Lung microvascular endothelial cell (primary cell): ENCODE data around the gene NOL12. TPM values are rescaled to one million over a fixed set of nuclear protein-coding genes. Genes with fewer than 3 reads are reported as not detected.
"Not testable (repeated sequence)": the region's sequence is repeated elsewhere in the genome, so short reads cannot be mapped to it uniquely, and the experiment has no call there.

Source experiments
- DNase-seq, 2 donors: peaks; one replicate each; pipeline versions ENCODE4 v3.0.0 to v3.0.0-alpha.2; 2010; ENCODE audit warnings: low read depth in 2 of 2
- total RNA-seq: library from RNA; depleted of rRNA; stranded (reverse); fragments of >200 nt; gene quantifications from 2 replicates; pipeline ENCODE4 v1.2.1, GENCODE V29; 2014

The NOL12 gene
- total RNA-seq, 1 donor from 2014 or later, result 18.1 TPM

DNA sequence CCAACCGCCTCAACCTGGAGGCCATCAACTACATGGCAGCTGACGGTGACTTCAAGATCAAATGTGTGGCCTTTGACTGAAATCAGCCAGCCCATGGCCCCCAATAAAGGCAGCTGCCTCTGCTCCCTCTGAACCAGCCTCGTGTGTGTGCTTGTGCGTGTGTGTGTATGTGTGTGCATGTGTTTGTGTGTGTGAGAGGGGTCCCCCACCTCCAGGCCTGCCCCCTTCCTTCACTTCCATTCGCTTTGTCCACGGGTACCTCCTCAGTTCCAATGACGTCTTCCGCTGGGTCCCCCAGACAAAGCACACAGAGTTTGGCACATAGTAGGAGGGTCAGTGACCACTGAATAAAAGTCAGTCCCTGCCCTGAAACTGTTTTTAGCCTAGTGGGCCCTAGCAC lies 6.5 kb upstream of the NOL12 start:
- no peak for DNase-seq

DNA sequence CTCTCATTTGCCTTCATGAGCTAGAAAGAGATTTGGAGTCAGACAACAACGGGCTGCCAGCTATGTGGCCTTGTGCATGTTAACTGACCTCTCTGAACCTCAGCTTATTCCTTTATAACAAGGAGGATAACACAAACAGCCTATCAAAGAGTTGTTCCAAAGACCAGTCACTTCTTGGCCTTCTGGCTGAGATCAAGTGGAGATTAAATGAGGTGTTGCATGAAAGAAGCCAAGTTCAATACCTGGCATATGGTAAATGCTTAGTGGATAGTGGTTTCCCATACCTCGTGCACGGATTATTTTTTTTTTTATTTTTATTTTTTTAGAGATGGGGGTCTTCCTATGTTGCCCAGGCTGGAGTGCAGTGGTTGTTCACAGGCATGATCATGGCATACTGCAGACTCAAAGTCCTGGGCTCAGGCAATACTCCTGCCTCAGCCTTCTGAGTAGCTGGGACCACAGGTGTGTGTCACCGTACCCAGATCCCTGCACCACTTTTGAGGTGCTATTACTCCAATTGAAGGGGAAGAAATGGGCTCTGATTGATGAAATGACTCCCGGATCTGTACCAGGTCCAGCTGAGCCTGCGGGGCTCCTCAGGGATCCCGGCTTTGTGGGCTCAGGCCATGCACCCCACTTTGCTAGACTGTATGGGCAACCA lies 5.8 kb upstream of the NOL12 start:
- no peak for DNase-seq

DNA sequence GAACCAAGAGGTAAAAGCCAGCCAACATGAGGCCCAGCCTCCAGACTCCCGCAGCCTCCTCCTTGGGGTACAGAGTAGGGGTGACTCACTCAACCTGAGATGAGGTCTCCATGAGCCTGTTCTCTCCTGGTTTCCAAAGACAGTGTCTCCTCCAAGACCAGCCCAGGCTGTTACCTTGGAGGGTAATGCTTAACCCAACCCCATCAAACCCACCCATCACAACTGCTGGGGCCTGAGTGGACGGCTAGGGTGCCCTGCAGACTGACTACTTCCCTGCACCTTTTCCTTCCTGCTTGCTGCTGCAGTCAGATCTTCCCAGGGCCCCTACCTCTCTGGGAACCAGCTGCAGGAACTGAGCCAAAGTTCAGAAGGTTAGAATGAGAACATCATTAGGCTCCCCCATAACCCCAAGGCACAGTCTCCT lies 5.1 kb upstream of the NOL12 start:
- DNase-seq, result peak in 1 of 2 donors; percentile 23

DNA sequence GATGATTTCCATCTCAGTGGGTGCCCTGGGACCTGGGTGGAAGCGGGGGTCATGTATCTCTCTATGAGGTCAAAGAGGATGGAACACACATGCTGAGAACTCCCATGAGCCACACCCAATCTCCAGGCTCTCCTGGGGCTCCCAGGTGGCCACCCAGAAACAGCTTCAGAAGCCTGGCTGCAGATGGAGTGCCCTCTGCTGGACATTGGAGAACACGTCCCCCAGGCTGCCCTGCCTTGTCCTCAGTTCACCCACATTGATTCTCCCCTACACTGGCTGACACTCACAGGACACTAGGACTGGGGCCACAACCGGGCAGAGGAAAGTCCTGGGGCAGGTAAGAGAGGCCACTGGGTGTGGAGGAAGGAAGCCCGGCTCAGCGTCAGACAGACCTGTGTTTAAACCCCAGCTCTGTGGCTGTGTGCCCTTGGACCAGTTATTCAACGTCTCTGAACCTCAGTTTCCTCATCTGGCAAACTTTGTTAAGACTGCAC lies 4.5 kb upstream of the NOL12 start:
- DNase-seq, result peak; percentile 82

DNA sequence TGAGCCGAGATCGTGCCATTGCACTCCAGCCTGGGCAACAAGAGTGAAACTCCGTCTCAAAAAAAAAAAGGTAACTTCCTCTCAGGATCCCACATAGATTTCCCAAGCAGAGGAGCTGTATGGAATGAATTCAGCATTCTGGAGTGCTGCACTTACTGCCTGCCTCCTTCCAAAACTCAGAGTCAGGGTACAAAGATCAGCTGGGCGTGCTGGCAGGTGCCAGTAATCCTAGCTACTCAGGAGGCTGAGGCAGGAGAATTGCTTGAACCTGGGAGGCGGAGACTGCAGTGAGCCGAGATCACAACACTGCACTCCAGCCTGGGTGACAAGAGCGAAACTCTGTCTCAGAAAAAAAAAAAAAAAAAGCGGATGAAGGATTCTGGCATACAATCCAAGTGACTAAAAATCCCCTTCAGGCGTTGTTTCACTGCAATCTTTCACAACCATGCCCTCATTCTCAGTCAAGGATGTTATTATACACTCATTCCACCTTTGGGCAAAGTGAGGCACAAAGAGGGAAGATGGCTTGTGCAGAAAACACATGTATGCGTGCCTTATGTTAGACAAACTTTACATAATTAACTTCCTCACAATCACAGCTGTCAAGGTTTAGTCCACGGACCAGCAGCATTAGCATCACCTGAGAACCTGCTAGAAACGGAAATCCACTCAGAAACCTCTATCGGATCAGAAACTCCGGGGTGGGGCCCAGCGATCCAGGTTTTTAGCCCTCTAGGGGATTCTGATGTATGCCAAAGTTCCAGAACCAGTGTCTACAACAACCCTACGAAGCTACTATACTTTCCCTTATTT lies 1.1 kb upstream of the NOL12 start:
- no peak for DNase-seq

DNA sequence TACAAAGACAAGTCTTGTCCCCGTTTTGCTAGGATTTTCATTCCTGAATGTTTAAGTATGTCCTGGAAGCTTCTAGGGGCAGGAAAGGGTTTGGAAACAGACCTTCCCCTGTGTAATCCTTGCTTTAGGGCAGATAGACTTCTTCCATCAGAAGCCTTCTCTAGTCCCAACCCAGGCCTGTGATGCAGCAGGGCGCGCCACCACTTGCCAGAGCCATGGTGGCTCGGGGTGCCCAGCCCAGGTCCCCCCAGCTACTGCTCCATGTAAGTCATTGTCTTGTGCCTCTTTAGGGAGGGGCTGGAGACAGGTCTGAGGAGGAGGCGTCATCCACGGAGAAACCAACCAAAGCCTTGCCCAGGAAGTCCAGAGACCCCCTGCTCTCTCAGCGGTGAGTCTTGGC lies 4.3 kb downstream of the NOL12 start:
- no peak for DNase-seq

DNA sequence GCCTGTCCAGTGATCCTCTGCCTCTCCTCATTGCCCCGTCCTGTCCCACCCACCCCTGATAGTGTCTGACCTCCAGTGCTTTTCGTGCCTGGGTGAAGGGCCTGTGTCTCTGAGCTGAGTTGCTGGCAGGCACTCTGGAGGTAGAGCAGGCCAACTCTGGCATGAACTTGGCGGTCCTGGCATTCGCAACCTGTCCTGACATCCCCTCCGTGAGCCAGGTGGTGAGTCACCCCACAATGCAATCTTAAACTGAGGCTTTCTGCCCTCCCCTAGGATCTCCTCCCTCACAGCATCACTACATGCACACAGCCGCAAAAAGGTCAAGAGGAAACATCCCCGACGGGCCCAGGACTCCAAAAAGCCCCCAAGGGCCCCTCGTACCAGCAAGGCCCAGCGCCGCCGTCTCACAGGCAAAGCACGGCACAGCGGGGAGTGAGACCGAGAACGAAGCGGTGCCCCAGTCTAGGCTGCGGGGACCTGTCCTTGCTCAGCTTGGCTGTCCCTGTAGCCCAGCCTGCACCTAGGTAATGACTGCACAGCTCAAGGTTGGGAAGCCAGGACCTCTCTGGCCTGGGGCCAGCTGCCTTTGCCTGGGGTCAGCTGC lies 4.9 kb downstream of the NOL12 start:
- no peak for DNase-seq

DNA sequence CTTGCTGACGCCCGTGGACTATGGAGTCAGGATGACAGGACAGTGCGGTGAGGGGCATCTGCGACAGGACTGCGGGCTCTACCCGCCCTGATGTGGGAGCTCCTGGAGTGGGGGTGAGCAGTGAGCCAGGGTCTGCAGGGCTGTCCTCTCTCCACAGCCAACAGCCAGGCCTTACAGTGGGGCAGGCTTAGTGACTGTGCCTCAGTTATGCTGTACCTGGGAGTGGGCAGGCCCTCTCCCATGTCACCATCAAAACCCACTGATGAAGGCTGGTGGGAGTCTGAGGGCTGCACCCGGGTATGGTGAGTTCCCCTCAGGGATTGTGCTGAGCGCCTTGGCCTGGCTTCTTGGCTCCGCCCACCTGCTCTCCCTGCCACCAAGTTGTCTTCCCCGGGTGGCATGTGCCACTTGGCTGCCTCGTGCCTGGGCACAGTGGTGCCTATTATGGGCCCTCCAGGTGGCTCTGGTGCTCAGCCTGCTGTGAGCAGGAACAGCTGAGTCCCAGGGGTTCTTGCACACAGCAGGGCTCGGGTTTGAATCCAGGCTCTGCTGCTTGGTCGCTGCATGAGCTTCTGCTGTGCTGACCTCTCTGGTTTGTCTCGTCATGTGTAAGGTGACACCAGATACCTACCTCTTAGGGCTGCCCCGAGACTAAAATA lies 6.6 kb downstream of the NOL12 start:
- no peak for DNase-seq

DNA sequence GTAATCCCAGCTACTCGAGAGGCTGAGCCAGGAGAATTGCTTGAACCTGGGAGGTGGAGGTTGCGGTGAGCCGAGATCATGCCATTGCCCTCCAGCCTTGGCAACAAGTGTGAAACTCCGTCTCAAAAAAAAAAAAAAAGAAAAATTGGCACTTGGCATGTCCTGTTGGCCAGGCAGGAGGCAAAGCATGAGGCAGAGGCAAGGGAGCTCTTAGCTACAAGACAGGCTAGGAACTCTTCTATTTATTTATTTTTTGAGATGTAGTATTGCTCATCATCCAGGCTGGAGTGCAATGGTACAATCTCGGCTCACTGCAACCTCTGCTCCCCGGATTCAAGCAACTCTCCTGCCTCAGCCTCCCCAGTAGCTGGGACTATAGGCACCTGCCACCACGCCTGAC lies 8.0 kb downstream of the NOL12 start:
- DNase-seq, result not testable (repeated sequence)

DNA sequence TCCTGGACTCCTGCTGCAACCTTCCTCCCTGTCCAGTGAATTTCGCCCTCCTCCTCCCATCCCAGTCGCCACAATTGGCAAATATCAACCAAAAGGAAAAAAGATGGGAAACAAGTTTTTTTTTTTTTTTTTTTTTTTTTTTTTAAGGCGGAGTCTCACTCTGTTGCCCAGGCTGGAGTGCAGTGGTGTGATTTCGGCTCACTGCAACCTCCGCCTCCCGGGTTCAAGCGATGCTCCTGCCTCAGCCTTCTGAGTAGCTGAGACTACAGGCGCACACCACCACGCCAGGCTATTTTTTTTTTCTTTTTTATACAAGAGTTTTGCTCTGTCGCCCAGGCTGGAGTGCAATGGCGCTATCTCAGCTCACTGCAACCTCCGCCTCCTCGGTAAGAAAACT lies 10.1 kb downstream of the NOL12 start:
- not testable (repeated sequence) for DNase-seq

DNA sequence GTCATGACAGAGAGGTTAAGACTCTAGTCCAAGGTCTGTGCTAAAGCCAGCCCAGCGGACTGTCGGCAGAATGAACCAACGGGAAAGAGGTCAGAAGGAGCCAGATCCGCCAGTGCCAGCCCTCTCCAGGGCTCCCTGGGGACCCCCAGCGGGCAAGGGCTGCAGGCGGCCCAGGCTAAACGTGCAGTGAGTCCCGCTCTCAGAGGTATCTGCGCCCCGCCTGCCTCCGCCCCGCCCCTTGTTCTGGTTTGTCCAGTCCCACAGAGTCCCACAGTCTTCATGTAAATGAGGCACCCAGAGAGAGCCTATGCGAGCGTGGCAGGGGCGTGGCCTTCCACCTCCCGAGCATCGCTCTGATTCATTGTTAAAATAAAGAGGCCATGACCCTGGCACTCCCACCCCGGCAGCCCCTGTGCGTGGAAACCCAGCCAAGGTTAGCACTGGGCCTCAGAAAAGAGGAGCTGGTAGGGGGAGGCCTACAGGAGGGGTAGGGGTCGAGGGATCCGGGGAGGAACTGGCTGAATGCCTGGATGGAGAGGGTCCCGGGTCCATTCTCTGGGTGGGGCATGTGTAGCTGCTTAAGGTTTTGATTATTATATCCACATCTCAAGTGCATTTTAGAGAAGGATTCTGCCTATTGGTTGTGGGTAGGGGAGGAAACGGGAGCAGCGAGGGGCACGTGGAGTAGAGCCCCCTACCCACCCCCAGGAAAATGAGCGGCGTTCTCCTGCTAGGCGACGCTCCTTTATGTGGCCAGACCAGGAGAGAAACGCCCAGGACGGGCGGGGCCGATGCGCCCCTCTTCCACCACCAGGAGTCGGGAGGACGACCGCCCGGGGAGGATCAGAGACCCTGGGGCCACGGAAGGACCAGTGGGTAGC lies 10.8 kb downstream of the NOL12 start, which contains the start of gene TRIOBP:
Gene TRIOBP, plus strand, starts transcription at position 392 of the 881 bp plus-strand sequence. CDS start 4,318 bp downstream, outside the sequence.
- DNase-seq, result peak; percentile 92 to 93

DNA sequence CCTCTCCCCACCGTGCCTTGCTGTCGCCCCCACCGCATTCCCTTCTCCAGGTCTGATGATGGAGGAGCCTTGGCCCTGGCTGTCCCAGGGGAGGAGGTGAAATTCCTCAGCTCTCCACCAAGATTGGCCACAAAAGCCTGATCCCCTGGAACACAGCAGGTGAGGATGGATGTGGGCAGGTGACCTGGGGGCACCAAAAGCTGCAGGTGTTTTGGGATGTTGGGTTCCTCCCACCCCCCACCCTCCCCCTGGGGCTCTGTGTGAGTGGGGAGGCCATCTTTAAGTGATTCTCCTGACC lies 11.3 kb downstream of the NOL12 start:
- DNase-seq, result no peak

DNA sequence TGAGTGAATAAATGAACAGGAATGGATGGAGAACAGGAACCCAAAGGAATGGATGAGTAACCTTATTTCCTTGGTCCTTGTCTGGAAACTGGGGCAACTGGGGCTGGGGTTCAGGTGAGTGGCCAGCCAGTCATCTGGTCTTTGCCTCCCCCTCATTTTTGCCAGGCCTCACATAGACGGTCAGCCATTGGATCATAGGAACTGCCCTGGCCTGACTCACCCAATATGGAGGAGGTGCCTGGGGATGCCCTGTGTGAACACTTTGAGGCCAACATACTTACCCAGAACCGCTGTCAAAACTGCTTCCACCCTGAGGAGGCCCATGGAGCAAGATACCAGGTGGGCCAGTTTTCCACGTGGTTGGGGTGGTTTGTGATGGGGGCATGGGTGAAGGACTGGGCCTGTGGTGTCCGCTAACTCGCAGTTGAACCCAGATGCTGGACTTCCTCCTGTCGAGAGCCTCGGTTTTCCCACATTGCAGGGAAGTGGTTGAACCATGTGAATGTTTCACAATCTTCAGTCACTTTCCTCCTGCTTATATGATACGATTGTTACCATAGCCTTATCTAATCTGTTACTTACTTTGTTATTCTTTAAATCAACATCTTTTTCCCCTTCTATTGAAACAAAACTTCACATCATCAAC lies 15.1 kb downstream of the NOL12 start:
- DNase-seq, result no peak

DNA sequence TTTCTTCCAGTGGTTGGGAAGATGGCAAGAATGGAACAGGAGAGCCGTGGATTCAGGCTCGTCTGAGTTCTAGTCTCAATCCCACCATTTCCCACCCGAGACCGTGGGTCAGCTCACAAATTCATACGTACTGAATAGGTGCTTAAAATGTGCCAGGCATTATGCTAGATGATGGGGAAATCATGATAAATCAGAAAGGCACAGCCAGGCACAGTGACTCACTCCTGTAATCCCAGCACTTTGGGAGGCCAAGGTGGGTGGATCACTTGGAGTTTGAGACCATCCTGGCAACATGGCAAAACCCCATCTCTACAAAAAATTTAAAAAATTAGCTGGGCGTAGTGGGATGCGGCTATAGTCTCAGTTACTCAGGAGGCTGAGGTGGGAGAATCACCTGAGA lies 17.8 kb downstream of the NOL12 start:
- DNase-seq, result no peak

DNA sequence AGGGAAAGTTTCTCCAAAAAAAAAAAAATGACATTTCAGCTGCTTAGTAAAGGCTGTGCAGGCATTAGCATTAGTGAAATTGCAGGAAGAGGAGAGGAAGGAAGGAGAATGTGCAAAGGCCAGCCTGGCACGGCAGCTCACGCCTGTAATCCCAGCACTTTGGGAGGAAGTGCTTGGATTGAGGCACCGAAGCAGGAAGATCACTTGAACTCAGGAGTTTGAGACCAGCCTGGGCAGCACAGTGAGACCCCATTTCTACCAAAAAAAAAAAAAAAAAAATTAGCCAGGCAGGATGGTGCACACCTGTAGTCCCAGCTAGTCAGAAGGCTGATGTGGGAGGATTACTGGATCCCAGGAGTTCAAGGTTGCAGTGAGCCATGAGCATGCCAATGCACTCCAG lies 18.5 kb downstream of the NOL12 start:
- peak in 1 of 2 donors; percentile 30 for DNase-seq

DNA sequence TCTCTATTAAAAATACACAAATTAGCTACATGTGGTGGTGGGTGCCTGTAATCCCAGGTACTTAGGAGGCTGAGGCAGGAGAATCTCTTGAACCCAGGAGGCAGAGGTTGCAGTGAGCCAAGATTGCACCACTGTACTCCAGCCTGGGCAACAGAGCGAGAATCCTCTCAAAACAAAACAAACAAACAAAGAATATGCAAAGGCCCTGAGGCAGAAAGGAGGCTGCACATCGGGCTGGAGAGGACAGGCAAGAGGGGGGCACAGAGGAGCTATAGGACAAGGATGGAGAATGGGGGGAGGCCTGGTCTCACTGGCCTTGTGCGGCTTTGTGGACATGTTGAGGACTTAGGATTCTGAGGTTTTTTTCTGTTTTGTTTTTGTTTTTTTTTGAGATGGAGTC lies 19.1 kb downstream of the NOL12 start:
- no peak for DNase-seq

DNA sequence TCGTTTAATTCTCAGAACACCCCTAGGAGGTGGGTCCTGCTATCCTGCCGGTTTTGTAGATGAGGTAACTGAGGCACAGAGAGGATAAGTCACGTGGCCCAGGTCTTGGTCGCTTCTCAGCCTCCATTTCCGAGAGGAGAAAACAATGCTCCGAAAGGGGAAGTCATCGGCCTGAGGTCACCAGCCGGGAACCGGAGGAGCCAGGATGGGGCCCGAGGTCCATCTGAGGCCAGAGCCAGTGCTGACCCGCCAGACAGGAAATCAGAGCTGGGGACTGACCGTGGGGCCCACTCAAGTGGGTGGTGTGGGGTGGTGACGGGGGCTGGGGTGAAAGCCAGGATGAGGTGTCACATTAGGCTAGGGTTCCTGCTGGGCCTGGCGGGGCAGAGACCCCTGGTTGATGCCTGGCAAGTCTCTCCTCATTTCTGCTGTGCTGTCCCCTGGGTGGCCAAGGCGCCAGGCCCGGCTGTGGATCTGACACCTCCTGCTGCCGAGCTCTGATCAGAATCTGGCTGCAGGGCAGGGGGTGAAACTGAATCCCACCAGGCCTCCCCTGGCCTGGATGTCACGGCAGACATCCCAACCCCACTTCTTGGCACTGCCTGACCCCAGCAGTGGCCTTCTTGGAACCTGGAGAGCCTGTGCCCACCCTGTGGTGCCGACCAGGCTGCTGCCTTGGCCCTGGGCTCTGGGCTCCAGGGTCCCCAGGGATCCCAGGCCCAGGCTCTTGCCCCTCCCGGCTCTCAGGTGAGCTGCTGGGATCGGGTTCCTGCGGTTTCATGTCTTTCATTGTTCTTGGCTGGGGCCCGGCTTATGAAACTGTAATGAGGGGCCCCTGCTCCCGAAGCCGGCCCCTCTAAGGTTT lies 22.7 kb downstream of the NOL12 start:
- DNase-seq, result peak in 1 of 2 donors; percentile 18

DNA sequence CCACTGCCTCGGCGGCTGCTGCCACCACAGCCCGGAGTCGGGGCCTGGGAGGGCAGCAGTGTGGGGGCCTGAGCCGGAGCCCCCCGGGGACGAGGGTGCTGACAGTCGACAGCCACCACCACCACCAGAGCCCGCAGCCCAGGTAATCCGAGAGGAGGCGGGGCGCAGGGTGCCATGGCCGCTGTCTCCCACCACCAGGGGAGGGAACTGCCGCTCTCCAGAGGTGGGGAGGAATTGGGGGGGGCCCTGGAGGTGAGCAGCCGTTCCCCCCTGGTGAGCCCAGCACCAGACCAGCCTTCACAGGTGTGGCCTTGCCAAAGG lies 23.3 kb downstream of the NOL12 start:
- DNase-seq, result no peak

DNA sequence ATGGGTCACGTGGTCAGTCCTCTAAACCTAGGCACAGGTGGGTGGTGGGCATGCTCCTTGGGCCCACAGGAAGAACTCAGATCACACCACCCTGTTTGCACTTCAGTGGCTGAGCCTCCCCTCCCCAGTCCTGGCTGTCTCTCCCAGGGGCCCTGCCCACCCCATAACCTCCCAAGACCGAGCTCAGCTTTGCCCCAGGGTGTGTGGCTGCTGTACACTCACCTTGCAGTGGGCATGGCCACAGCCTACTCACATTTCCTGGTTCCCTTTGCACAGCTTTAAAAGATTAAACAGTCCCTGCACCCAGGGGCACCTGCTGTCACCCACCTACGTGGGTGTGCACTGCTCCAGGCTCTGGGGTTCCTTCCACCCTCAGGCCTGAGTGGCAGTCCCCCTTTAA lies 24.5 kb downstream of the NOL12 start:
- DNase-seq, result no peak

DNA sequence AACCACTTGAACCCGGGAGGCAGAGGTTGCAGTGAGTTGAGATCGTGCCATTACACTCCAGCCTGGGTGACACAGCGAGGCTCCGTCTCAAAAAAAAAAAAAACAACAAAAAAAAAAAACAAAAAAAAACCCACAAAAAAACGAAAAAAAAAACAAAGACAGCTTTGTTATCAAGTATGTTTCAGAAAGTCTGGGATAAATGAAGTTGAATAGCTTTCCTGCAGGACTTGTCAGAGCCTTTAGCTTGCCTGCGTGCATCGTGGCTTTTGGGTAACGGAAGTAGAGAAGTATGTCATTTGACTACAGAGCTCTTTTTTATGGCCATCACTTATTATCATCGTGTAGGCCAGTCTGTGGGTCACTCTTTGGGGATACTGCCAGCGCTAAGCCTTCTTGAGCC lies 25.3 kb downstream of the NOL12 start:
- DNase-seq, result no peak
